HG02798 (cell line): ENCODE results near the gene RARS1.
A peak's percentile ranks its signal among the peaks of the same experiment; 100 is the strongest.

ENCODE experiments used
- ATAC-seq: cut with Tn5 transposase; IDR thresholded peaks from one replicate; pipeline ENCODE4 v1.9.1; 2021; ENCODE audit warnings: mild to moderate bottlenecking; ENCODE audit not compliant: unreplicated experiment, poor library complexity

RARS1 gene

DNA sequence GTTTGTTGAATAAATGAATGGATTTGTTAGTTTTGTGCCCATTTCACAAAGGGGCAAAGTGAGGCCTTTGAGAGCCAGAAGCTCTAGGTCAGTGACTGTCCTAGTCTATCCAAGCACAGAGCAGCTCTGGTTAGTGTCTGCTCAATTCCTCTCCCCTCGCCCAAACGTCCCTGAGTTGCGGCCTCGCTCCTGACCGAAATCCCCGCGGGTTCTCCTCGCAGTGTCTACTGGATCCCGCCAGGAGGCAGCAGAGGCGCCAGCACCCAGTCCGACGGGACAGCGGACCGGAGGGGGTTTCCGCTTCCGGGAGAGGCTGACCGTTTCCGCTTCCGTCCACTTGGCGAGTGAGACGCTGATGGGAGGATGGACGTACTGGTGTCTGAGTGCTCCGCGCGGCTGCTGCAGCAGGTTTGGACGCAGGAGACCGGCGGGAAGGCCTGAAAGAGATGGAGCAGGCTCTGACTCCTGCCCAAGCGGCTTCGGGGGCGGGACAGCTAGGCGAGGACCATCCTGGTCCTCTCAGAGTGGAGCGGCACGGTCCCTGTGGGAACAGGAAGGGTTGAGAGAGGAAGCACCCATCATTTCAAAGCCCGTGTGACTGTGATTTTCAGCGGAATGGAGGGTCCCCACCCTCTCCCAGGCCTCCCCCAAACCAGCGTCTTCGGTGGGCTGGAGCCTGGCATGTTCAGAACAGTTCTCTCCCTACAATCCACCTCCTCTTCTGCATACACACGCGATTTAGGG, at the start of gene RARS1:
TSS of gene RARS1 (plus strand) at position 336 of the 744 bp plus-strand sequence. CDS start at position 364, 28 bp downstream.
- ATAC-seq = peak; percentile 86

DNA sequence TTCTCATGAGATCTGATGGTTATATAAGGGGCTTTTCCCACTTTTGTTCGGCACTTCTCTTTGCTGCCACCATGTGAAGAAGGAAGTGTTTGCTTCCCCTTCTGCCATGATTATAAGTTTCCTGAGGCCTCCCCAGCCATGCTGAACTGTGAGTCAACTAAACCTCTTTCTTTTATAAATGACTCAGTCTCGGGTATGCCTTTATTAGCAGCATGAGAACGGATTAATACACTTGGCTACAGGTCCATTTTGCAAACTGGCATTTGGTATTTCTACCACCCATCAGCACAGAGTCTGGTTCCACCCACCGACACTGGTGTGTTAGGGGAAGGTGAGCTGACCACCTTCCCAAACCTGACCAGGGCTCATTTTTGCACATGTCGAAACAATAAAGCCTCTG, 47.9 kb upstream of the RARS1 start:
- ATAC-seq = no peak

DNA sequence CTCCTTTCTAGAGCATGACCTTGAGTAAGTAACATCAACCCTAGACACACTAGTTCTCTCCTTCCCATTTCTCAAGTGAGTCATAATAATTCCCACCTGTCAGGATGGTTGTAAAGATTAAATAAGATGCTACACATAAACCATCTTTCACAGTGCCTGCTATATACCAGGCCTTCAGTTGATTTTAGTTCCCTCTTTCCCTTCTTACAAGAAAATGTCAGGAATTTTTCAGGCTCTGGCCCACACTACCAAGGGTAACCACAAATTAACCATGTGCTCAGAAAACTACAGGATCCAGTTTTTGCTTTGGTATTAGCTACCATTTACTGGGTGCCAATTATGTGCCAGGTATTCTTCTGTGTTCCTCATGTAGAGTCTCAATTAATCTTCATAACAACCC, 42.7 kb upstream of the RARS1 start:
- no peak for ATAC-seq

DNA sequence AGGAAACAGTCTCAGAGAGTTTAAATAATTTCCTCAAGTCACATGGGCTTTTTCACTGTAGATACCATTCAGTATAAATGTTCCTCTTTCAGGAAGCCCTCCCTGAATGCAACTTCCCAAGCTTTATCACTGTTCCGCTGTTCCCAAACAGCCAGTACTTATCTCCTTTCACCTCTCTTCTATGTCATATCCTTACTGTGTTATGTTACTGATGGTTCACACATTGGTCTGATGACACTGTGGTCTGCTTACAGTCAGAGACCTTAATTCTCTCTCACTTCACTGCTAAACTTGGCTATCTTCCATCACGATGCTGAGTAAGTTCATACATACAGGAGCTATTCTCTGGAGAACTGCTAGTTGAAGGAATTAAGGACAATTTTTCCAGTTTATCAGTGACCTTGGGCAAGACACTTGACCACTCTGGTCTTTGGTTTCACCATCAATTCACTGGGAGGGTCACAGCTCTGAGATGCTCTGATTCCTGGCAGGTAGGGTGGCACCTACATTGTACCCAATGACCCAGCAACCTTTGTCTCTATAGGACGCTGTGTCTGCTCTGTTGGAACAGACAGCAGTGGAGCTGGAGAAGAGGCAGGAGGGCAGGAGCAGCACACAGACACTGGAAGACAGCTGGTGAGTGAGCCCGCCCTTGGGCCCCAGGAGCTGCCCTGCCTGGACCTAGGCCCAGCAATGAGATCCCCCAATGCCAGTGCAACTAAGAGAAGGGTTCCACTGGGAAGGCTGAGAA, 42.1 kb upstream of the RARS1 start:
- no peak for ATAC-seq

DNA sequence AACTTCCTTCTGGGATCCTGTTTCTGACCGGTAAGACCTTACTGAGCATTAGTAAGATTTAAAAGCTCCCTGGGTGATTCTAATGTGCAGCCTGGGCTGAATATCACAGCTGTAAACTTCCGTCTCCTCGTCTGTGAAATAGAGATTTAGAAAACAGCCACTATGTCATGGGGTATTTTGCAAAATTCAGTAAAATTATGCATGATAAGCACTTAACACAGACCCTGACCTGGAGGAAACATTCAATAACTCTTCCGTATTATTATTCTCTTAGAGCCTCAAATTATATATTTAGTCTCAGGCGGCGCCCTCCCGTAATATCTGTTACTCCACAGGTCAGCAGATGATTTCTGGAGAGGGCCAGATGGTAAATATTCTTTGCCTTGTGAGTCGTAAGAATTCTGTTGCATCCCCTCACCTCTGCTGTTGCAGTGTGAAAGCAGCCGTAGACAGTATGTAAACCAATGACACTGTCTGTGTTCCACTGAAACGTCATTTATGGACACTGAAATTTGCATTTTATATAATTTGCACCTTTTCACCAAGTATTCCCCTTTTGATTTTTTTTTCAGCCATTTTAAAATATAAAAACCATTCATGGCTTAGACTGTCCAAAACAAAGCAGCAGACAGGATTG, 39.2 kb upstream of the RARS1 start:
- no peak for ATAC-seq

DNA sequence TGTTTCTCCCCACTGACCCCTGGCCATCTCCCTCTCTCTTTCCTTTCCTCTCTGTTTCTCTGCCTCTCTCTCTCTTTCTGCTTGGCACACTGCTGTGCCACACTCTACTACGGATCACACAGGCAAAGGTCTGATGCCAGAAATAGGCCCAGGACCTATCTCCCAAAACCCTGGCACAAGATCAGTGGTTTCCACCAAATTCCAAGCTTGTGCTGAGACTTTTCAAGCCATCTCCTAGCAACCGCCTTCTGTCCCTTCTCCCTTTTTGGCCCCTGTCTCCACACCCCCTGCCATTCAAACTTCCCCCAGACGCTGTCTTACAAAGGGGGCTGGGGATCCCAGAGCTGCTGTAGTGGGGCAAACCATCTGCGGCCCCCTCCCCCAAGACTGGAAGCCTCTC, 38.5 kb upstream of the RARS1 start:
- ATAC-seq = no peak

DNA sequence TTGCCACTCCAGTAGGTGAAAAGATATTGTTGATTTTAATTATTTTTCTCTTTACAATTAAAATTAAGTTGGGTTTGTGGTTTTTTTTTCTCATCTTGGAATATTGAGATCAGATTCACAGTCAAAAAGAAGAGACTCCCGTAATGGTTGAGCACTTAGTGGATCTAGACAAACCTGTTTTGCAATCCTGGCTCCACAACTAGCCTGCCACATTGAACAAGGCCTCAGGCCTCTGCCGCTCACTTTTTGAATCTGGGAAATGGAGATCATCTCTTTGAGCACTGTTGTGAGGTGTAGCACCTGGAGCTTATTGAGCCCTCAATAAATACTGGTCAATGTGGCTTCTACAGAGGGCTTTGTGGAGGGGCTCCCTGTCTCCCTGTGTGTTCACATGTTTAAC, 37.1 kb upstream of the RARS1 start:
- ATAC-seq = no peak

DNA sequence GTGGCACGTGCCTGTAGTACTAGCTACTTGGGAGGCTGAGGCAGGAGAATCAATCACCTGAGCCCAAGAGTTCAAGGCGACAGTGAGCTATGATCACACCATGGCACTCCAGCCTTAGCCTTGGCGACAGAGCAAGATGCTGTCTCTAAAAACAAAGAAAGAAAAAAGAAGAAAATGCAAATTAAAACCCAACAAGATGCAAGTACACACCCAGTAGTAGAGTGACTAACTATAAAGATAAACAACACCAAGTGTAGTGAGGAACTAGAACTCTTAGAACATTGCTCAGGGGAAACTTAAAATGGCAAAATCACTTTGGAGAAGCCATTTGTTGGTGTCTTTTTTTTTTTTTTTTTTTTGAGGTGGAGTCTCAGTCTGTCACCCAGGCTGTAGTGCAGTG, 34.7 kb upstream of the RARS1 start:
- no peak for ATAC-seq

DNA sequence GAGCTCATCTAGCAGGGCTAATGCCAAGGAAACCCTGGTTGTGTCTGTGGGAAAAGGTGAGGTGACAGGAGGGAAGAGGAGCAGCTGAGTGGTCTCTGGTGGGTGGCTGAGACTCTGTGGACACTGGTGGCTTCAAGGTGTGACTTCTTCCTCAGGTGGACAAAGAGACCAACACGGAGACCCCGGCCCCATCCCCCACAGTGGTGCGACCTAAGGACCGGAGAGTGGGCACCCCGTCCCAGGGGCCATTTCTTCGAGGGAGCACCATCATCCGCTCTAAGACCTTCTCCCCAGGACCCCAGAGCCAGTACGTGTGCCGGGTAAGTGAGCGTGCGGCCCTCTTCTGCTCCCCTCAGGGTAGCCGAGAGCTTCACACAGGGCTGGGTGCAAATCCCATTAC, 31.1 kb upstream of the RARS1 start:
- ATAC-seq = no peak

DNA sequence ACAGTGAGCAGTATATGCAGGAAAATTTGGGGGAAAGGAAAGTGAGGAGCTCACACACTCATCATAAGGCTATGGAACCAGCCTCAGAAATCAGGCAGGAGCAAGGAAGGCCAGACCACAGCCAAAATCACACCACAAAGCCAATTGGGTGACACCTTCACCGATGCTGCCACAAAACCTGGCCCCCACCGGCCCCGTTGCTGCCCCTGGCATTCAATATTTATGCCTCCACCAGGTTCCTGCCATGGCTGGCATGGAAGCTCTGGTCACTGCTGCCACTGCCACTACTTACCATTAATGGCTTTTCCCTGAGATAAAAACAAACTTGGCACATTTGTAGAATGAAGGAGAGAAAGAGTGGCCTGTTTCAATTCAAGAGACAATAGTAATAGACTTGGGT, 28.7 kb upstream of the RARS1 start:
- ATAC-seq = no peak

DNA sequence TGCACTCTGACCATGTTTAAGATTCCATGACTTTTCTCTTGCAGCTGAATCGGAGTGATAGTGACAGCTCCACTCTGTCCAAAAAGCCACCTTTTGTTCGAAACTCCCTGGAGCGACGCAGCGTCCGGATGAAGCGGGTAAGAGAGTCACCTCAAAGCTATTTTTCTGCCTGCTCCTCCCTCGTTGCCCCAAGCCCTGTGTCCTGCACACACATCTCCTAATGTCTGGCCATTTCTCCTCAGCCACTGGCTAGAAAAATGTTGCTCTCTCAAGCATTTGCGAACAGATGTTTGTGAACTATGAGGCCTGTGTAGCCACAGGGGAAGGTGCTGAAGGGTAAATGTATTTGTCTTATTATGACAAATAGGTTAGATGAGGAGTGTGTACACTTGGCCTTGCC, 25.7 kb upstream of the RARS1 start:
- ATAC-seq = no peak

DNA sequence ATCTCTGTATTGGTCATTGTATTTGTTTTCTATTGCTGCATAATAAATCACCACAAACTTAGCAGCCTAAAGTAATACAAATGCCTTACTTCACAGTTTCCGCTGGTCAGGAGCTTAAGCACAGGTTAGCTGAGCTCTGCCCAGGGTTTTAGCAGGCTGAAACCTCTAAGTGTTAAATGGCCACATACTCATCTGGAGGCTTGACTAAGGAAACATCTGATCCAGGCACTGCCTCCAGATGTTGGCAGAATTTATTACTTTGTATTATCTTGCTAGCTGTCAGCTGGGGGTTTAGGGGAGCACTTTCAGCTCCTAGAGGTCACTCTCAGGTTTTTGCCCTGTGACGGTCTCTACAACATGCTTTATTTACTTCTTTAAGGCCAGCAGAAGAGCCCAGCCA, 23.2 kb upstream of the RARS1 start:
- ATAC-seq = no peak

DNA sequence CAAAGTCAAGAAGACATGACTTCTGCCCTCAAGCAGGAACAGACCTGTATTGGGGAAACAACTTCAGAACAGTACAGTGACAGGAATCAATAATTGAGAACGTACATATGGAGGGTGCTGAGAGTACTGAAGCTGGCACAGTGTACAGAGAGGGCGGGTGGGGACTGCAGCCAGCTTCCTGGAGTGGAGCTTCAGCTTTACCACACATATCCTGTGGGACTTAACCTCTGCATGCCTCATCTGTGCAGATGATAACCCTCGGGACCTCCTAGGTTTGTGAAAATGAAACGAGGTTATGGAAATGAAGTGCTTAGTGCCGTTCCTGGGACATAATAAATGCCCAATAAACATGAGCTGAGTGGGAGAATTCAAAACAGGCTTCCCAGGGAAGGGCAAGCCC, 22.1 kb upstream of the RARS1 start:
- ATAC-seq = no peak

DNA sequence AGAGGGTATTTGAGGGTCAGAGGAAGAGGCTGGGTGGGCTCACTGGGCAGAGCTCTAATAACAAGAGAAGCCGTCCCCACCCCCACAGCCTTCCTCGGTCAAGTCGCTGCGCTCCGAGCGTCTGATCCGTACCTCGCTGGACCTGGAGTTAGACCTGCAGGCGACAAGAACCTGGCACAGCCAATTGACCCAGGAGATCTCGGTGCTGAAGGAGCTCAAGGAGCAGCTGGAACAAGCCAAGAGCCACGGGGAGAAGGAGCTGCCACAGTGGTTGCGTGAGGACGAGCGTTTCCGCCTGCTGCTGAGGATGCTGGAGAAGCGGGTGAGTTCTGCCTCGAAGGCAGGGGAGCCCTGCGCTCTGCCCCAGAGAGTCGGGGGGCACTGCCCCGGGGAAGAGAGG, 21.6 kb upstream of the RARS1 start:
- no peak for ATAC-seq

DNA sequence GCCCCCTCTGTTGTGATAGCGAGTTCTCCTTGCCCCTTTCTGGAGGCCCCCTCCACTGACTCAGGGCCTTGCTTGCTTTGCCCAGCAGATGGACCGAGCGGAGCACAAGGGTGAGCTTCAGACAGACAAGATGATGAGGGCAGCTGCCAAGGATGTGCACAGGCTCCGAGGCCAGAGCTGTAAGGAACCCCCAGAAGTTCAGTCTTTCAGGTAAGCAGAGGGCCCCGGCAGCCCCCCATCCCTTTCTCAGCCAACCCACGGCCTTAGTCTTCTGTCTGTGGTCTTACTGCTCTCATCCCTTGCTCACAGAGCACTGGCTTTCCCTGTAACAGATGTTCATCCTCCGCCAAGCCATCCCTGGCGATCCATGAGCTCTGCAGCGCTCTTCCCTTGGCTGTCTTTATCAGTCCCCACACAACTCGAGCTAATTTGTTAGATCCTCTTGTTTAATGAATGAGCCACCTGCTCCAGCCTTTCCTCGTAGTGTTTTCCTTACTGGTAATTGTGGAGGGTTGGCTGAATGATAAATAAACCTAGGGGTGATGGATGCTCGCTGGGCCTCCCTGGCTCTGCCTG, 18.4 kb upstream of the RARS1 start:
- no peak for ATAC-seq

DNA sequence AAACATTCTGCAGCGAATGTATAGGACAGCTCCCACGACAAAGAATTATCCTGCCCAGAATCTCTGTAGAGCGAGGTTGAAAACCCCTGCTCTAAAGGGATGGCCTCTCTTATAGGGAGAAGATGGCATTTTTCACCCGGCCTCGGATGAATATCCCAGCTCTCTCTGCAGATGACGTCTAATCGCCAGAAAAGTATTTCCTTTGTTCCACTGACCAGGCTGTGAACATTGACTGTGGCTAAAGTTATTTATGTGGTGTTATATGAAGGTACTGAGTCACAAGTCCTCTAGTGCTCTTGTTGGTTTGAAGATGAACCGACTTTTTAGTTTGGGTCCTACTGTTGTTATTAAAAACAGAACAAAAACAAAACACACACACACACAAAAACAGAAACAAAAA, 17.4 kb upstream of the RARS1 start:
- no peak for ATAC-seq

DNA sequence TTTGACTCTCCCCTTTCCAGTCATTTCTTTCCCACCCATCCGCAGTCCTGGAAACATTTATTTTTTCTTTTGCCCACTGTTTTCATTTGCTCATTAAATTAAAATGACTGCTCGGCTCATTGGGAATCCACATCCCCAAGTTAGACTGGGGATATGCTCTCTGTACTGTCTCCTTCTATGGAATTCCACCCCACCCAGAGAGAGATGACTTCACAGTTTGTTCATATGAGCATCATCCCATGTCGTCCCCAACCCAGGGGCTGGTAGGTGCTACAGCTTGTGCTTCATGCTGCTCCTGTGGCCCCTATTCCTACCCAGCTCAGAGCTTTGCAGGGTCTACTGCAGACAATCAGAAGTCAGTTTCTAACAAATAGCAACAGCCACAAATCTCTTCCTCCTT, 16.5 kb upstream of the RARS1 start:
- no peak for ATAC-seq

DNA sequence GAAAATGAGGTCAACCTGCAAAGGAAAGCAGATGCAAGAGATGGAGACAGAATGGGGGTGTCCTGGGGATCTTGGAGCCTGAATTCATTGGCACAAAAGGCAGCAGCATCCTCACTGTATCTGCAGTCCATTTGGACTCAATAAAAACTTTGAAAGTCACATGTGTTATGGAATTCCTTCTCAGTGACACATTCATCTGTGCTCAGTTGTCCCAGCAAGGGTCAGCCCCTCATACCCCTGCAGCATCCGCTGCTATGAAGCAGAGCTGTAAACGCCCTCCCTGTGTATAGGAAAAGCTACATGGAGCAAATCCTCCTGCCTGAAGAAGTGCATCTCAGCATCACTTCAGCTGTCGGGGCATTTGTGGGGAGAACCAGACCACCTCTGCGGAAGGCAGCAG, 14.5 kb upstream of the RARS1 start:
- ATAC-seq = no peak

DNA sequence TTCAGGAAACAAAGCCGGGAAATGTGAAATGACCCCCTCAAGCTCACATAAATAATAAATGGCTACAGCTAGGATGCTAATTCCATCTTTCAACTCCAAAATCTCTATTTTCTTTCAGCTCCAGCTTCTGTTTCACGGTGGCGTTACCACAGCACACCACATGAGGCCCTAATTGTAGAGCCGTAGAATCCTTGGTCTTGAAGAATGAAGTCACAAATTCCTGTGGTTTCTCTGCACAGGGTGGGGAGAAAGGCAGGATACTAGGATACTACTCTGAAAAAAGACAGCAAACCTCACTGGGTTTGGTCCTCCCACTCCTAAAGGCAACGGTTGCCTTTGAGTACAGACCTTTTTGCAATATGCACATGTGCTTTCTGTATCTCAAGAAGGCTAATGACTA, 13.9 kb upstream of the RARS1 start:
- no peak for ATAC-seq

DNA sequence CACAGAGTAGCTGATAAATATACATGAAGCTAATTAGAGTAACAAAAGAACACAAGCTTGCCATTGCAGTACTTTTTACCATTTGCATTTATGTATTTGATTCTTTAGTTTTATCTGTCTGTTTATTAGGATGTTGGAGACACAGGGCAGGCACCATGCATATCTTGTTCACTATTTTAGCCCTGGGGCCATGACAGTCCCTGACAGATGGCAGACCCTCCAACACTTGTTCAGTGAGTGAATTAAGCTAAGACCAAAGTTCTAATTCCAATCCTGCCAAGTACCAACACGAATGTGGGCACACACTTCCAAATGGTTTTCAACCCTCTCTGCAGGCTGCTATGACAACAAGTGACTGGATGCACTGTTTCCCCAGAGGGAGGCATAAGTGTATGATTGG, 12.0 kb upstream of the RARS1 start:
- ATAC-seq = no peak

DNA sequence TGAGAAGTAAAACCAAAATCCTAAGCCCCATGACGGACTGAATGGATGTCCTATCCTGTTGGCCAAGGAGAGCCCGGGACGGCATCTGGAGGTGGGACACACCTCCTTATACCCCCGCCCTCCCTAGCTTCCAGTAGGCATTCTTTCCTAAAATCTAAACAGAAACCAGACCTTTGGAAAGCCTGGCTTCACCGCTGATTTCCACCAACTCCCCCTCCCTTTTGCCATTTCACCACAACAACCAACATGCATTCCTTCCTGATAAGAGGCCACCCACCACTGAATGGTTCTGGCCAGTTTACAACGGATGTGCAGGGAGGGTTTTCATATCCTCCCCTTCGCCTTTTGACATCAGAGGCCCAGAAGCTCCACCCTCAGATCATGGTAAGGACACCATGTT, 9.2 kb upstream of the RARS1 start:
- ATAC-seq = no peak
